Activated T-helper 2 cell treated with anti-CD3 and anti-CD28 coated beads, Interferon-gamma antibody, Interleukin-2, Interleukin-4, amounts not matched to agents 10 μg/mL and 5 μg/mL and 100 μg/mL, durations not matched to agents 14 hours and 24 hours and 36 hours (primary cell): ENCODE data around the gene SMARCAL1. TPM values are rescaled to one million over a fixed set of nuclear protein-coding genes. Genes with fewer than 3 reads are reported as not detected.
A peak's percentile ranks its signal among the peaks of the same experiment; 100 is the strongest.

ENCODE experiments used
- DNase-seq: peaks from one replicate; pipeline ENCODE4 v3.0.0; 2021; ENCODE audit warnings: low spot score
- H3K27ac Mint-ChIP-seq: one replicate; pipeline ENCODE4 v1.8.0; 2021; ENCODE audit warnings: mixed read lengths
- H3K27me3 Mint-ChIP-seq: one replicate; pipeline ENCODE4 v1.8.0; 2021; ENCODE audit warnings: low read depth, mixed read lengths
- H3K36me3 Mint-ChIP-seq: one replicate; pipeline ENCODE4 v1.8.0; 2021; ENCODE audit warnings: low read depth, mixed read lengths
- H3K4me1 Mint-ChIP-seq: one replicate; pipeline ENCODE4 v1.8.0; 2021; ENCODE audit warnings: low read depth, mixed read lengths
- H3K4me3 Mint-ChIP-seq: one replicate; pipeline ENCODE4 v1.8.0; 2021; ENCODE audit warnings: low read depth, mild to moderate bottlenecking, moderate library complexity, mixed read lengths
- H3K9me3 Mint-ChIP-seq: one replicate; pipeline ENCODE4 v1.8.0; 2021; ENCODE audit warnings: mixed read lengths
- intact Hi-C: fragments of 100-400 bp; cut with micrococcal nuclease; formaldehyde crosslinking; loops from one replicate; pipeline ENCODE4 v1.15.1; 2023
- total RNA-seq: library from RNA; stranded (reverse); gene quantifications from 2 replicates; pipeline ENCODE4 v1.2.3, GENCODE V29; 2022

SMARCAL1 gene
- 32.8 and 34.1 TPM in 2 replicates for total RNA-seq

GRCh38 chr2:216412022-216412999 is at the start of gene SMARCAL1:
Gene SMARCAL1, plus strand, starts transcription at chr2:216412484. Its CDS starts 2,221 bp downstream, at chr2:216414705.
- intact Hi-C loops = loop anchor here (1.0 to 5.0 kb wide), 4 partner anchors 86 to 1600 kb away; partner anchors contain the start of genes RPL37A and XRCC5
- Mint-ChIP-seq H3K4me1 (peaks cover 19% of the 10 kb centered on the region), H3K36me3 (peaks cover 20% of the 10 kb centered on the region), H3K27me3 (peaks cover 13% of the 10 kb centered on the region), H3K27ac (peak within 1 kb of the TSS; percentile 94), H3K9me3 (no peaks in the 10 kb centered on the region), H3K4me3 (peak within 1 kb of the TSS; percentile 98)
- DNase-seq = peak; percentile 97

- Mint-ChIP-seq H3K9me3 (no peaks in the 10 kb centered on the region), H3K4me3 (no peak overlapping the region), H3K27ac (no peak overlapping the region), H3K27me3 (peaks cover 69% of the 10 kb centered on the region), H3K36me3 (no peaks in the 10 kb centered on the region), H3K4me1 (peaks cover 2% of the 10 kb centered on the region)
- no peak for DNase-seq
- intact Hi-C loops = no loop called here
Measured at GRCh38 chr2:216362730-216363129, 49.6 kb upstream of the SMARCAL1 start.

- Mint-ChIP-seq H3K4me3 (no peak overlapping the region), H3K27me3 (peaks cover 69% of the 10 kb centered on the region), H3K27ac (no peak overlapping the region), H3K9me3 (no peaks in the 10 kb centered on the region), H3K36me3 (no peaks in the 10 kb centered on the region), H3K4me1 (peaks cover 2% of the 10 kb centered on the region)
- DNase-seq = no peak
- intact Hi-C loops = no loop called here
Measured at GRCh38 chr2:216363221-216363620, 49.1 kb upstream of the SMARCAL1 start.

- Mint-ChIP-seq H3K9me3 (no peaks in the 10 kb centered on the region), H3K4me1 (peaks cover 2% of the 10 kb centered on the region), H3K36me3 (no peaks in the 10 kb centered on the region), H3K4me3 (no peak overlapping the region), H3K27me3 (peaks cover 71% of the 10 kb centered on the region), H3K27ac (no peak overlapping the region)
- intact Hi-C loops = no loop called here
- no peak for DNase-seq
Measured at GRCh38 chr2:216365518-216365917, 46.8 kb upstream of the SMARCAL1 start.

- Mint-ChIP-seq H3K9me3 (no peaks in the 10 kb centered on the region), H3K27ac (no peak overlapping the region), H3K36me3 (no peaks in the 10 kb centered on the region), H3K4me3 (no peak overlapping the region), H3K4me1 (peaks cover 5% of the 10 kb centered on the region), H3K27me3 (peaks cover 70% of the 10 kb centered on the region)
- DNase-seq = no peak
- intact Hi-C loops = no loop called here
Measured at GRCh38 chr2:216366777-216367471, 45.4 kb upstream of the SMARCAL1 start.

- H3K27ac Mint-ChIP-seq = no peak overlapping the region
Measured at GRCh38 chr2:216369821-216370220, 42.5 kb upstream of the SMARCAL1 start.

GRCh38 chr2:216370961-216371712 is 41.1 kb upstream of the SMARCAL1 start:
- Mint-ChIP-seq H3K27me3 (peaks cover 70% of the 10 kb centered on the region), H3K4me3 (no peak overlapping the region), H3K4me1 (peaks cover 13% of the 10 kb centered on the region), H3K9me3 (no peaks in the 10 kb centered on the region), H3K27ac (no peak overlapping the region), H3K36me3 (no peaks in the 10 kb centered on the region)
- intact Hi-C loops = no loop called here
- DNase-seq = no peak

More at GRCh38 chr2:216369821-216370220, 42.5 kb upstream of the SMARCAL1 start:
- Mint-ChIP-seq H3K36me3 (no peaks in the 10 kb centered on the region), H3K4me3 (no peak overlapping the region), H3K9me3 (no peaks in the 10 kb centered on the region), H3K4me1 (peaks cover 15% of the 10 kb centered on the region), H3K27me3 (peaks cover 74% of the 10 kb centered on the region)
- intact Hi-C loops = no loop called here
- DNase-seq = no peak

- Mint-ChIP-seq H3K27ac (no peak within 1 kb of the TSS), H3K4me3 (no peak within 1 kb of the TSS), H3K27me3 (peaks cover 64% of the 10 kb centered on the region), H3K4me1 (peaks cover 13% of the 10 kb centered on the region), H3K36me3 (no peaks in the 10 kb centered on the region), H3K9me3 (no peaks in the 10 kb centered on the region)
- intact Hi-C loops = no loop called here
- peak; percentile 54 for DNase-seq
Measured at GRCh38 chr2:216371721-216372702, 40.3 kb upstream of the SMARCAL1 start, which contains the start of gene MARCHF4. Gene MARCHF4, minus strand, starts transcription at chr2:216372483. Its CDS starts 2,223 bp downstream, at chr2:216370260.

GRCh38 chr2:216372761-216373291 is 39.5 kb upstream of the SMARCAL1 start:
- no peak overlapping the region for H3K27ac Mint-ChIP-seq
- H3K27me3 Mint-ChIP-seq = peaks cover 57% of the 10 kb centered on the region
- intact Hi-C loops = no loop called here
- no peaks in the 10 kb centered on the region for H3K36me3 Mint-ChIP-seq
- H3K9me3 Mint-ChIP-seq = no peaks in the 10 kb centered on the region
- peaks cover 13% of the 10 kb centered on the region for H3K4me1 Mint-ChIP-seq
- no peak overlapping the region for H3K4me3 Mint-ChIP-seq
- no peak for DNase-seq

- Mint-ChIP-seq H3K27me3 (peaks cover 47% of the 10 kb centered on the region), H3K36me3 (no peaks in the 10 kb centered on the region), H3K4me1 (peaks cover 13% of the 10 kb centered on the region), H3K27ac (no peak overlapping the region), H3K9me3 (no peaks in the 10 kb centered on the region), H3K4me3 (no peak overlapping the region)
- no peak for DNase-seq
- intact Hi-C loops = no loop called here
Measured at GRCh38 chr2:216373896-216374295, 38.4 kb upstream of the SMARCAL1 start.

- Mint-ChIP-seq H3K9me3 (no peaks in the 10 kb centered on the region), H3K27ac (no peak overlapping the region), H3K4me3 (no peak overlapping the region), H3K4me1 (peaks cover 13% of the 10 kb centered on the region), H3K36me3 (no peaks in the 10 kb centered on the region), H3K27me3 (peaks cover 35% of the 10 kb centered on the region)
- DNase-seq = no peak
- intact Hi-C loops = no loop called here
Measured at GRCh38 chr2:216375286-216375685, 37.0 kb upstream of the SMARCAL1 start.
